HepG2 (cell line): ENCODE measurements around the gene MAGI1. TPM values are rescaled to one million over a fixed set of nuclear protein-coding genes. Genes with fewer than 3 reads are reported as not detected.

Source experiments
- ATAC-seq: fragments of 200-7000 bp; cut with Tn5 transposase; 3 replicates; pipeline ENCODE4 v1.9.1; 2020; ENCODE audit warnings: mild to moderate bottlenecking, moderate library complexity
- BruUV-seq: library from RNA; stranded (reverse); fragments of 400-500 nt; replicated peaks from 2 replicates; lab custom pipeline; 2021; lab: Mats Ljungman, UMichigan
- CTCF ChIA-PET: fragments of 300-600 bp; formaldehyde crosslinking; extraction: SDS; loops from one replicate; lab custom pipeline; 2021; ENCODE audit warnings: low total read pairs, inconsistent platforms, low intra/inter-chr PET ratio; lab: Yijun Ruan, JAX
- POLR2A ChIA-PET: fragments of 350-600 bp; sonication (Branson Sonifier 250); formaldehyde crosslinking; loops from one replicate; lab custom pipeline; 2020; ENCODE audit warnings: antibody characterized with exemption, inconsistent platforms; lab: Yijun Ruan, JAX
- DNase-seq: peaks from one replicate; pipeline ENCODE4 v3.0.0-alpha.2; 2015; ENCODE audit warnings: low spot score
- FAIRE-seq: peaks from 3 replicates; lab custom pipeline; 2011; peaks lifted over from hg19 to GRCh38; lab: Jason Lieb, UNC
- H2AFZ ChIP-seq: one replicate; pipeline ENCODE4 v1.6.1; 2011; ENCODE audit warnings: low read length, inconsistent platforms
- H3K27ac ChIP-seq: fragments of 300-600 bp; 3 replicates; pipeline ENCODE4 v1.8.0; 2011; ENCODE audit warnings: mixed run types, mild to moderate bottlenecking, mixed read lengths, low read length, inconsistent platforms; ENCODE audit not compliant: insufficient read depth; ENCODE audit errors: extremely low read length
- H3K27me3 ChIP-seq, 2 experiments: fragments of 200-600 bp in 1 of 2; 2 replicates in 1 of 2; 3 replicates in 1 of 2; pipeline versions ENCODE4 v1.6.0 to v1.8.0; 2011; ENCODE audit warnings: low read length in 2 of 2, mild to moderate bottlenecking in 2 of 2, moderate library complexity in 2 of 2, inconsistent platforms in 1 of 2; ENCODE audit not compliant: insufficient read depth in 2 of 2, control insufficient read depth in 1 of 2
- H3K36me3 ChIP-seq, 2 experiments: fragments of 200-600 bp in 1 of 2; replicated peaks in 1 of 2; 2 replicates in 1 of 2; 3 replicates in 1 of 2; pipeline versions ENCODE4 v1.5.1 to v1.8.0; 2011; ENCODE audit warnings: low read length in 2 of 2, inconsistent platforms in 1 of 2; ENCODE audit not compliant: insufficient read depth in 2 of 2, control insufficient read depth in 1 of 2
- H3K4me1 ChIP-seq: 2 replicates; pipeline ENCODE4 v1.5.1; 2012; ENCODE audit warnings: low read length, inconsistent platforms; ENCODE audit not compliant: insufficient read depth
- H3K4me2 ChIP-seq: 2 replicates; pipeline ENCODE4 v1.6.0; 2011; ENCODE audit warnings: low read depth, low read length, inconsistent platforms
- H3K4me3 ChIP-seq, 3 experiments: fragments of 200-600 bp in 1 of 3; sonication (generic), shearing (Covaris generic) in 1 of 3; replicated peaks in 1 of 3; 2 replicates each; pipeline ENCODE4 v1.5.1; 2011 to 2016; ENCODE audit warnings: low read length in 3 of 3, inconsistent platforms in 2 of 3, low read depth in 2 of 3, mild to moderate bottlenecking in 2 of 3, control low read depth in 1 of 3, mixed read lengths in 1 of 3; ENCODE audit not compliant: insufficient read depth in 1 of 3
- H3K79me2 ChIP-seq: one replicate; pipeline ENCODE4 v1.6.1; 2011; ENCODE audit warnings: low read length, inconsistent platforms; ENCODE audit not compliant: insufficient read depth
- H3K9ac ChIP-seq: 2 replicates; pipeline ENCODE4 v1.6.0; 2011; ENCODE audit warnings: mild to moderate bottlenecking, low read depth, low read length, inconsistent platforms; ENCODE audit not compliant: insufficient read depth
- H3K9me3 ChIP-seq: 2 replicates; pipeline ENCODE4 v1.5.1; 2012; ENCODE audit warnings: mild to moderate bottlenecking, low read length
- H4K20me1 ChIP-seq: 2 replicates; pipeline ENCODE4 v1.6.0; 2011; ENCODE audit warnings: inconsistent platforms, mild to moderate bottlenecking, low read length, moderate library complexity; ENCODE audit not compliant: insufficient read depth
- ARID4A ChIP-seq: sonication (generic); formaldehyde crosslinking; IDR thresholded peaks from 2 replicates; pipeline ENCODE4 v1.5.0; 2020; ENCODE audit warnings: mild to moderate bottlenecking, missing genetic modification reagents, borderline replicate concordance
- BHLHE40 ChIP-seq: IDR thresholded peaks from 2 replicates; pipeline ENCODE4 v1.6.1; 2011; ENCODE audit warnings: low read length, improper control_type of control experiment
- DR1 ChIP-seq: sonication (generic); formaldehyde crosslinking; IDR thresholded peaks from 2 replicates; pipeline ENCODE4 v1.8.0; 2021; ENCODE audit warnings: mild to moderate bottlenecking, missing genetic modification reagents, inconsistent platforms
- FOXO1 ChIP-seq: sonication (generic); formaldehyde crosslinking; IDR thresholded peaks from 2 replicates; pipeline ENCODE4 v1.4.0; 2020; ENCODE audit warnings: missing genetic modification reagents
- HOXA7 ChIP-seq: sonication (generic); formaldehyde crosslinking; IDR thresholded peaks from 2 replicates; pipeline ENCODE4 v1.8.1; 2022; ENCODE audit warnings: mild to moderate bottlenecking, missing genetic modification reagents, moderate library complexity
- NCOA2 ChIP-seq: sonication (generic); formaldehyde crosslinking; IDR thresholded peaks from 2 replicates; pipeline ENCODE4 v1.8.0; 2022; ENCODE audit warnings: inconsistent platforms
- PRPF4 ChIP-seq: fragments of 200-400 bp; formaldehyde crosslinking; IDR thresholded peaks from 2 replicates; pipeline ENCODE4 v1.6.1; 2016; ENCODE audit warnings: low read length, low read depth; ENCODE audit not compliant: poor library complexity, severe bottlenecking
- RBFOX2 ChIP-seq: fragments of 200-400 bp; formaldehyde crosslinking; IDR thresholded peaks from 2 replicates; pipeline ENCODE4 v1.6.1; 2017; ENCODE audit warnings: low read depth, mild to moderate bottlenecking, low read length
- REST ChIP-seq, 2 experiments: IDR thresholded peaks; 2 replicates each; pipeline ENCODE4 v1.6.1; 2011 to 2012; ENCODE audit warnings: low read length in 2 of 2, borderline replicate concordance in 1 of 2, low read depth in 1 of 2, mild to moderate bottlenecking in 1 of 2, moderate library complexity in 1 of 2
- SMARCC2 ChIP-seq: fragments of 450-650 bp; IDR thresholded peaks from 2 replicates; pipeline ENCODE4 v1.6.1; 2017; ENCODE audit warnings: antibody characterized with exemption, mild to moderate bottlenecking
- SNAPC5 ChIP-seq: sonication (generic); formaldehyde crosslinking; IDR thresholded peaks from 2 replicates; pipeline ENCODE4 v1.8.1; 2023; ENCODE audit warnings: mild to moderate bottlenecking, missing genetic modification reagents, borderline replicate concordance
- SOX13 ChIP-seq, 3 experiments: fragments of 450-650 bp in 1 of 3; sonication (generic) in 1 of 3; formaldehyde crosslinking in 1 of 3; IDR thresholded peaks in 2 of 3; conservative IDR thresholded peaks in 1 of 3; 2 replicates each; pipeline versions ENCODE4 v1.5.0 to v1.6.1; 2016 to 2020; ENCODE audit warnings: antibody characterized with exemption in 1 of 3, mild to moderate bottlenecking in 1 of 3, missing compliant biosample characterization in 1 of 3, missing genetic modification reagents in 1 of 3, moderate library complexity in 1 of 3
- THYN1 ChIP-seq: sonication (generic); formaldehyde crosslinking; IDR thresholded peaks from 2 replicates; pipeline ENCODE4 v1.8.1; 2023; ENCODE audit warnings: low read depth, mild to moderate bottlenecking, moderate library complexity, missing genetic modification reagents, borderline replicate concordance
- ZNF234 ChIP-seq: sonication (generic); formaldehyde crosslinking; conservative IDR thresholded peaks from 2 replicates; pipeline ENCODE4 v1.5.1; 2020; ENCODE audit warnings: mild to moderate bottlenecking, missing genetic modification reagents
- ZNF382 ChIP-seq: sonication (generic); formaldehyde crosslinking; IDR thresholded peaks from 2 replicates; pipeline ENCODE4 v1.5.0; 2020; ENCODE audit warnings: missing genetic modification reagents, mild to moderate bottlenecking, borderline replicate concordance
- ZNF629 ChIP-seq: sonication (generic); formaldehyde crosslinking; conservative IDR thresholded peaks from 2 replicates; pipeline ENCODE4 v1.5.0; 2020; ENCODE audit warnings: missing genetic modification reagents
- ZNF713 ChIP-seq: sonication (generic); formaldehyde crosslinking; IDR thresholded peaks from 2 replicates; pipeline ENCODE4 v1.4.0; 2020; ENCODE audit warnings: mild to moderate bottlenecking, missing genetic modification reagents
- WGBS: methylation state at CpG from one replicate; pipeline ENCODE4 v1.1.6; 2017; ENCODE audit warnings: low lambda C conversion rate; 5-methylcytosine and 5-hydroxymethylcytosine counted together
- in situ Hi-C: cut with HindIII; loops from 2 replicates; pipeline ENCODE4 v1.10.0; 2017; ENCODE audit warnings: low pct_unique_long_range_greater_than_20kb; ENCODE audit not compliant: extremely low pct_ligation_motif_present
- intact Hi-C: fragments of 100-400 bp; cut with micrococcal nuclease; formaldehyde crosslinking; loops from one replicate; pipeline ENCODE4 v1.10.0; 2022; ENCODE audit not compliant: unreplicated experiment
- polyA plus RNA-seq, 8 experiments: library from polyadenylated mRNA; depleted of rRNA in 3 of 8; stranded (reverse) in 7 of 8; unstranded in 1 of 8; fragments of >200 nt; fragmentation: Illumina TruSeq in 4 of 8; extraction: Trizol in 4 of 8; gene quantifications; 2 replicates each; pipeline versions ENCODE4 v1.2.1 to v1.2.3, GENCODE V29; 2011 to 2016; ENCODE audit warnings: low read depth in 4 of 8, missing spikeins in 1 of 8, mixed read lengths in 1 of 8; ENCODE audit not compliant: insufficient read depth in 1 of 8
- total RNA-seq, 5 experiments: library from RNA; depleted of rRNA; stranded (reverse); fragments of >200 nt; fragmentation: Illumina TruSeq; extraction: Trizol; gene quantifications; 2 replicates each; pipeline ENCODE4 v1.2.3, GENCODE V29; 2016; ENCODE audit warnings: low read depth in 1 of 5

Gene MAGI1
- total and polyA plus RNA-seq, 2 of the 13 experiments (the other 11 are each of a cell fraction or from before 2014, with no cell fraction given) = 22.2 to 26.0 TPM

GRCh38 chr3:65516998-65517397 lies 521.7 kb downstream of the MAGI1 start:
- intact Hi-C loops (no loop called here), in situ Hi-C loops (no loop called here)
- ChIA-PET CTCF (no interaction called here), POLR2A (no interaction called here)
- Histone ChIP-seq H3K27ac (no peak overlapping the region), H4K20me1 (no peaks in the 10 kb centered on the region), H3K4me3 (no peak overlapping the region), H3K79me2 (no peaks in the 10 kb centered on the region), H3K4me1 (no peaks in the 10 kb centered on the region), H3K9me3 (no peaks in the 10 kb centered on the region), H2AFZ (no peak overlapping the region), H3K9ac (no peak overlapping the region), H3K27me3 (no peaks in the 10 kb centered on the region), H3K36me3 (no peaks in the 10 kb centered on the region), H3K4me2 (no peak overlapping the region)
- WGBS = over 99% methylated on average over 5 of the region's 5 CpGs
- no peak for DNase-seq
- FAIRE-seq = no peak
- no peak for ATAC-seq
- BruUV-seq = no TSS peak
- TF ChIP-seq NCOA2 (no peak), SOX13 (IDR thresholded peaks at IDR 0.05) (no peak), SOX13 (CRISPR knock-in tag; conservative IDR thresholded peaks at IDR 0.05 in 1 of 2, IDR thresholded peaks at IDR 0.05 in 1 of 2) (no peak), DR1 (no peak), SMARCC2 (no peak), ARID4A (CRISPR knock-in tag) (no peak), PRPF4 (no peak), FOXO1 (CRISPR knock-in tag) (no peak), ZNF234 (no peak), ZNF382 (CRISPR knock-in tag) (no peak), THYN1 (no peak), HOXA7 (CRISPR knock-in tag) (no peak), ZNF713 (no peak), REST (IDR thresholded peaks at IDR 0.05; ENCODE audit: borderline replicate concordance in 1 of 2, low read depth in 1 of 2, low read length in 2 of 2) (no peak), SNAPC5 (CRISPR knock-in tag) (no peak), BHLHE40 (no peak), RBFOX2 (no peak), ZNF629 (CRISPR knock-in tag) (no peak)
